Trophoblast cell (in vitro differentiated cells and primary cell): ENCODE data around the gene LAYN.

Experiments
- DNase-seq, 2 donors: peaks; one replicate each; pipeline ENCODE4 v3.0.0-alpha.2; 2016
- H2AFZ ChIP-seq: 2 replicates; pipeline ENCODE4 v1.6.1; 2013; ENCODE audit warnings: low read length, moderate library complexity, mild to moderate bottlenecking; ENCODE audit not compliant: insufficient read depth, poor library complexity
- H2AK5ac ChIP-seq: 2 replicates; pipeline ENCODE4 v1.6.1; 2013; ENCODE audit warnings: mild to moderate bottlenecking, low read length
- H2BK120ac ChIP-seq: 2 replicates; pipeline ENCODE4 v1.6.1; 2013; ENCODE audit warnings: low read length, mild to moderate bottlenecking, moderate library complexity; ENCODE audit not compliant: insufficient read depth, poor library complexity
- H2BK12ac ChIP-seq: 2 replicates; pipeline ENCODE4 v1.6.1; 2013; ENCODE audit warnings: mild to moderate bottlenecking, low read length, moderate library complexity
- H2BK5ac ChIP-seq: 2 replicates; pipeline ENCODE4 v1.6.1; 2013; ENCODE audit warnings: low read length, low read depth, moderate library complexity, mild to moderate bottlenecking; ENCODE audit not compliant: poor library complexity
- H3K14ac ChIP-seq: 2 replicates; pipeline ENCODE4 v1.6.1; 2013; ENCODE audit warnings: mild to moderate bottlenecking, low read length
- H3K18ac ChIP-seq: 2 replicates; pipeline ENCODE4 v1.6.1; 2013; ENCODE audit warnings: mild to moderate bottlenecking, low read length
- H3K23ac ChIP-seq: 2 replicates; pipeline ENCODE4 v1.6.1; 2013; ENCODE audit warnings: low read length
- H3K27ac ChIP-seq: 2 replicates; pipeline ENCODE4 v1.5.1; 2013; ENCODE audit warnings: low read depth, mild to moderate bottlenecking, inconsistent platforms, low read length, moderate library complexity
- H3K27me3 ChIP-seq: 2 replicates; pipeline ENCODE4 v1.6.1; 2013; ENCODE audit warnings: inconsistent platforms, mild to moderate bottlenecking, low read length, moderate library complexity; ENCODE audit not compliant: insufficient read depth
- H3K36me3 ChIP-seq, 2 experiments: 1 replicate in 1 of 2; 2 replicates in 1 of 2; pipeline ENCODE4 v1.6.1; 2013; ENCODE audit warnings: low read length in 2 of 2, mild to moderate bottlenecking in 2 of 2, moderate library complexity in 1 of 2; ENCODE audit not compliant: insufficient read depth in 2 of 2, control insufficient read depth in 1 of 2
- H3K4ac ChIP-seq: 2 replicates; pipeline ENCODE4 v1.6.1; 2013; ENCODE audit warnings: low read depth, mild to moderate bottlenecking, low read length, moderate library complexity
- H3K4me1 ChIP-seq, 2 experiments: 1 replicate in 1 of 2; 2 replicates in 1 of 2; pipeline ENCODE4 v1.6.1; 2013; ENCODE audit warnings: low read length in 2 of 2, mild to moderate bottlenecking in 2 of 2, moderate library complexity in 1 of 2; ENCODE audit not compliant: insufficient read depth in 2 of 2, control insufficient read depth in 1 of 2
- H3K4me2 ChIP-seq: 2 replicates; pipeline ENCODE4 v1.6.1; 2013; ENCODE audit warnings: inconsistent platforms, mild to moderate bottlenecking, low read length, moderate library complexity
- H3K4me3 ChIP-seq: 2 replicates; pipeline ENCODE4 v1.5.1; 2013; ENCODE audit warnings: mild to moderate bottlenecking, low read depth, low read length, inconsistent platforms
- H3K79me1 ChIP-seq: one replicate; pipeline ENCODE4 v1.6.1; 2013; ENCODE audit warnings: low read length
- H3K79me2 ChIP-seq: 2 replicates; pipeline ENCODE4 v1.6.1; 2013; ENCODE audit warnings: low read length, mild to moderate bottlenecking; ENCODE audit not compliant: control insufficient read depth, insufficient read depth, poor library complexity
- H3K9ac ChIP-seq: 2 replicates; pipeline ENCODE4 v1.6.1; 2013; ENCODE audit warnings: mild to moderate bottlenecking, low read length
- H3K9me3 ChIP-seq: 2 replicates; pipeline ENCODE4 v1.6.1; 2013; ENCODE audit warnings: low read depth, mild to moderate bottlenecking, control low read depth, inconsistent platforms, low read length; ENCODE audit not compliant: insufficient read depth
- H4K12ac ChIP-seq: 2 replicates; pipeline ENCODE4 v1.6.1; 2013; ENCODE audit warnings: low read depth, mild to moderate bottlenecking, low read length, moderate library complexity
- H4K8ac ChIP-seq: 2 replicates; pipeline ENCODE4 v1.6.1; 2013; ENCODE audit warnings: low read depth, mild to moderate bottlenecking, low read length, moderate library complexity
- H4K91ac ChIP-seq: one replicate; pipeline ENCODE4 v1.6.1; 2013; ENCODE audit warnings: low read depth, mild to moderate bottlenecking, low read length, moderate library complexity
- WGBS: extraction: QIAGEN DNeasy Blood & Tissue Kit; methylation state at CpG from one replicate; pipeline ENCODE4 v1.1.7; 2013; ENCODE audit warnings: missing lambda C conversion rate; ENCODE audit not compliant: insufficient read length, insufficient coverage; ENCODE audit errors: extremely low coverage; 5-methylcytosine and 5-hydroxymethylcytosine counted together

The LAYN gene

DNA sequence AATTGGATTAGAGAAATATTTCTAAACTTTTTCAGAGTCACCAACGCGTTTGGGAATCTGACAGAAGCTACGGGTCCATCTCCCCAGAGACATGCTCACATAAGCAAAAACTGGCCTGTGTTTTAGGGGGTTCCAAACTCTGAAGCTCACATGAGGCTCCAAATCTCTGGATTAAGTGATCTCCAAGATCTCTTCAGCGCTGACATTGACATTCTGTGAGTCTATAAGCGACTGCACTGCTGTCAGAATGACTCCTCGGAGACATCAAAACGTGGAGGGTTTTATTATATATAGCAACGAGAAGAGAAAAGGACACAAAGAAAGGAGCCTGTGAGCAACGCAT, 61.1 kb downstream of the LAYN start:
- Histone ChIP-seq H2AK5ac (no peak overlapping the region), H3K4me3 (peak overlapping the region; percentile 30), H3K79me2 (peaks cover 6% of the 10 kb centered on the region), H3K4me2 (peak overlapping the region; percentile 82), H4K91ac (no peak overlapping the region), H3K9ac (no peak overlapping the region), H3K4me1 (peaks cover 0 to 4% of the 10 kb centered on the region in 2 experiments), H3K79me1 (peaks cover 9% of the 10 kb centered on the region), H4K12ac (no peak overlapping the region), H2BK12ac (no peak overlapping the region), H3K27ac (no peak overlapping the region), H3K9me3 (no peaks in the 10 kb centered on the region), H3K23ac (no peak overlapping the region), H3K36me3 (no peaks in the 10 kb centered on the region), H2BK120ac (no peak overlapping the region), H4K8ac (peak overlapping the region; percentile 28), H2AFZ (peak overlapping the region; percentile 55), H3K4ac (no peak overlapping the region), H2BK5ac (no peak overlapping the region), H3K14ac (no peak overlapping the region), H3K27me3 (no peaks in the 10 kb centered on the region), H3K18ac (no peak overlapping the region)
- no CpG with 5 or more reads among the region's 9 CpGs for WGBS
- DNase-seq: no peak

DNA sequence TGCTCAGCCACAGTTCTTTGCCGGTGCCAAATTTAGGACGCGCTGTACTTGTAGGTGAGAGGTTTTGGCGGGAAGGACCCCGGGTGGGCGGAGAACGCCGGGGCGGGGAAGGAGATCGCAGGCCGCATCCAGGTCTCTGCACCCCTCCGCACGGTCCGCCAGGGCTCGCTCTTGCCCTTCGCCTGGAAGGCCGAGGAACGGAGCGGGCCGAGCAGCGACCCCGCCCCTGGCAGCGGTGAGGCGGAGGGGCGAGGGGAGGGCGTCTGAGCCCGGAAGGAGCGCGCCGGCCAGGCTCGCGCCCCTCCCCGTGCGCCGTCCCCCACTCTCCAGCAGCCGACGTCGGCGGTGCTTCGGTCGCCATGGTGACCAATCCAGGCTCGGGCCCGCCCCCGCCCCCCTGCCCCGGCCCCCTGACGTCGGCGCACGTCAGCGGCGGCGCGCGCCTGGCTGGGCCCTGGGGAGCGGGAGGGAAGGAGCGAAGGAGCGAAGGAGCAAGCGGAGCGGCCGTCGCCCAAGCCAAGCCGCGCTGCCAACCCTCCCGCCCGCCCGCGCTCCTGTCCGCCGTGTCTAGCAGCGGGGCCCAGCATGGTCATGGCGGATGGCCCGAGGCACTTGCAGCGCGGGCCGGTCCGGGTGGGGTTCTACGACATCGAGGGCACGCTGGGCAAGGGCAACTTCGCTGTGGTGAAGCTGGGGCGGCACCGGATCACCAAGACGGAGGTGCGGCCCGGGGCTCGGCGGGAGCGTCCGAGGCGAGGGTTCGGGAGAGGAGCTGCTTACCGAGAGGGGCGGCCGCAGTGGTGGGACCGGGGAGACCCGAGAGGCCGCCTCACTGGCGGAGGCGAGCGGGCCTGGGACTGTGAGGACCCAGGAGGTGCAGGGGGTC, 61.7 kb downstream of the LAYN start, which contains the start of gene SIK2:
TSS of gene SIK2 (plus strand) at position 471 of the 886 bp plus-strand sequence. CDS start at position 586, 115 bp downstream.
- Histone ChIP-seq H3K4me1 (peaks cover 0 to 4% of the 10 kb centered on the region in 2 experiments), H3K79me2 (peaks cover 6% of the 10 kb centered on the region), H3K23ac (no peak within 1 kb of the TSS), H2AK5ac (peak within 1 kb of the TSS; percentile 1), H3K4me3 (peak within 1 kb of the TSS; percentile 98), H3K79me1 (peaks cover 9% of the 10 kb centered on the region), H3K9ac (peak within 1 kb of the TSS; percentile 91), H3K27ac (peak within 1 kb of the TSS; percentile 63), H3K9me3 (no peaks in the 10 kb centered on the region), H3K27me3 (no peaks in the 10 kb centered on the region), H3K36me3 (no peaks in the 10 kb centered on the region), H3K4me2 (peak within 1 kb of the TSS; percentile 82), H2BK12ac (peak within 1 kb of the TSS; percentile 69), H4K91ac (peak within 1 kb of the TSS; percentile 92), H2BK120ac (peak within 1 kb of the TSS; percentile 92), H2BK5ac (peak within 1 kb of the TSS; percentile 94), H3K18ac (peak within 1 kb of the TSS; percentile 99), H3K14ac (peak within 1 kb of the TSS; percentile 98), H3K4ac (peak within 1 kb of the TSS; percentile 63), H4K12ac (peak within 1 kb of the TSS; percentile 91), H4K8ac (peak within 1 kb of the TSS; percentile 89), H2AFZ (peak within 1 kb of the TSS; percentile 95)
- no CpG with 5 or more reads among the region's 100 CpGs for WGBS
- DNase-seq: peak; percentile 95 to 96

DNA sequence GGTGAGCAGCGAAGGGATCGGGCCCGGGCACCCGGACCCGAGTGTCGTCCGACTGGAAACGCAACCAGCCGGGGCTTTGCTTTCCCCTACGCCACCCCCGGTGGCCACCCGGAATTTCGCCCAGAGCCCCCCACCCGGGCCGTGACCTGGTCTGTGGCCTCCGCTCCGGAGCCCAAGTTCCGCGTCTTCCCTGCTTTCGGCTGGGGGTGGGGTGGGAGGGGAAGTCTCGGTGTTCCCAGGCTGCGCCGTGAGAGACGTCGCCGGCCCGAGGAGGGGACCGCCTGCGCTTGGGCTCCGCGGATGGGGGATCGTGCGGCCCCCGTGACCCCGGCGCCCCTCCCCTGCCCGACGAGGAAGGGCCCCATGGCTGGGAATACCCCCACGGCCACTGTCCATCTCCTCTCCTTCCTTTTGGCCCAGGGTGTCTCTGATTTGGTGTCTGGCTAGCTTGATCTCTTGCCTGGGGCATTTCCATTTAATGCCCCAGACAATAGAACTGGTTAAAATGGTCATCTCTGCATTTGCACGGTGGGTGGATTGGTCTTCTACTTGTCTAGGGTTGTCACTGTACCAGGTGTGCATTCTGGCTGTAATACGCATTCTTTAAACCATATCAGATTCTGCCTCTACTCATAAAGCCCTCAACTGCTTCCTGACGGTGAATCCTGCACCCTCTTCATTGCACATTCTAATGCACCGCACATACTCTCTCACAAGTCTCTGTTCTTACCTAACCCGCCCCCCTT, 62.5 kb downstream of the LAYN start:
- Histone ChIP-seq H3K4me2 (peak overlapping the region; percentile 68), H3K9ac (peak overlapping the region; percentile 91), H3K79me2 (peaks cover 6% of the 10 kb centered on the region), H2AFZ (peak overlapping the region; percentile 95), H2BK5ac (peak overlapping the region; percentile 94), H3K27ac (peak overlapping the region; percentile 63), H3K4me3 (peak overlapping the region; percentile 98), H3K4me1 (peaks cover 0 to 4% of the 10 kb centered on the region in 2 experiments), H3K36me3 (no peaks in the 10 kb centered on the region), H2BK120ac (peak overlapping the region; percentile 92), H3K23ac (no peak overlapping the region), H4K8ac (peak overlapping the region; percentile 89), H3K27me3 (no peaks in the 10 kb centered on the region), H3K18ac (peak overlapping the region; percentile 99), H3K4ac (peak overlapping the region; percentile 63), H4K91ac (peak overlapping the region; percentile 92), H2AK5ac (peak overlapping the region; percentile 1), H3K14ac (peak overlapping the region; percentile 98), H3K79me1 (peaks cover 9% of the 10 kb centered on the region), H2BK12ac (peak overlapping the region; percentile 69), H4K12ac (peak overlapping the region; percentile 91), H3K9me3 (no peaks in the 10 kb centered on the region)
- DNase-seq: peak; percentile 59 to 78
- WGBS: no CpG with 5 or more reads among the region's 44 CpGs

DNA sequence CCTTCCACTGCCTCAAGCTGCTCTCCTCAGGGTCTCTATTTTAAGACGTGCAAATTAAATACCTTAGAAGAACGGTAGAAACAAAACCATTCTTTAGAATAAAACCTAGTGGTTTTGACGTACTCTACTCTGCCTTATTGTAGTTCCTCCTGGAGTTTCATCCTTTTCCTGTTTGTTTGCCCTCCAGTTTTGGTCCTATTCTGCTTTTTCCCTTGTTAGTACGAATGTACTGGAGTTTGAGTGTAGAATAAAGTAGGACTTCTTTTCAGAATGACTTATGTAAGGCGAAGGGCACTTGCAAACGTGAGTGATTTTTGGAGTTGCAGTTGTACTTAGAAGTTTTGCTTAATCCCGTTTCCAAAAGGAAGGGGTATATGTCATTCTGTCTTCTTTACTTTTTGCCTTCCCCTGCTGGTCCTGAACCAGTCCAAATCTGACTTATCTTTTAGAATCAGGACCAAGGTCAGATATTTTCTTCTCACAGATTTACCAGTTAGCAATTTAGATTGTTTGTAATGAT, 63.2 kb downstream of the LAYN start:
- Histone ChIP-seq H3K79me1 (peaks cover 9% of the 10 kb centered on the region), H3K9ac (no peak overlapping the region), H4K91ac (no peak overlapping the region), H4K12ac (no peak overlapping the region), H3K4me1 (peaks cover 0 to 4% of the 10 kb centered on the region in 2 experiments), H3K9me3 (no peaks in the 10 kb centered on the region), H3K14ac (no peak overlapping the region), H2BK120ac (no peak overlapping the region), H3K18ac (no peak overlapping the region), H3K4me3 (no peak overlapping the region), H3K36me3 (no peaks in the 10 kb centered on the region), H2BK12ac (no peak overlapping the region), H3K4ac (no peak overlapping the region), H2AFZ (no peak overlapping the region), H2AK5ac (no peak overlapping the region), H4K8ac (no peak overlapping the region), H2BK5ac (no peak overlapping the region), H3K27ac (no peak overlapping the region), H3K23ac (no peak overlapping the region), H3K4me2 (peak overlapping the region; percentile 68), H3K79me2 (peaks cover 6% of the 10 kb centered on the region), H3K27me3 (no peaks in the 10 kb centered on the region)
- WGBS: no CpG with 5 or more reads among the region's 7 CpGs
- DNase-seq: peak; percentile 1 to 58
